ENCODE data around the gene ALK.

- TF ChIP-seq CTCF (IDR thresholded peaks at IDR 0.05; ENCODE audit: low read depth, low read length) (no peak), MAX (IDR thresholded peaks at IDR 0.05; ENCODE audit: low read depth, low read length) (no peak)
These were observed 363.3 kb downstream of the ALK start for GRCh38 chr2:29558097-29558496.

All from NB4 (cell line).